Measurements from ENCODE around the gene CUX1.

DNA sequence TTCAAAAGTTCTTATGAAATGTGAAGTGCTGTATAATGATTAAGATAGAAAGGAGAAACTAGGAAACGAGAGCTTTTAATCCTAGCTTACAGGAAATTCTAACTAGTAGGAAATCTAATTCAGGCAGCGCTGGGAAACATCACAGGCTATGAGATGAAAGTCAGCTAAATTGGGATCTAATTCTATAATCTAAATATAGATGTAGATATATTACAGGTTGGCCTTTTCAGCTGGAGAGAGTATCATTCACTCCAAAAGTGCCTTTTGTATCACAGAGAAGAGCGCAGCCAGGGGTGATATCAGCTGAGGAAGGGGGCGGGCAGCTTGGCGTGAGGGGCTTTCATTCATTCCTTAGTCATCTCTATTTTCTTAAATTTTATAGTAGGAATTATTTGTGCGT is 157.0 kb downstream of the CUX1 start:
- TF ChIP-seq GATA2 (IDR thresholded peaks at IDR 0.05; ENCODE audit: low read depth, low read length) (no peak), GATA3 (IDR thresholded peaks at IDR 0.05; ENCODE audit: low read depth, low read length) (no peak)

Measured in SH-SY5Y (cell line).